ENCODE measurements around the gene MED4.
"Not testable (repeated sequence)": the region's sequence is repeated elsewhere in the genome, so short reads cannot be mapped to it uniquely, and the experiment has no call there.

MED4 gene

GRCh38 chr13:48094404-48094780 lies 512 bp downstream of the MED4 start:
- no peak for DNase-seq (ENCODE audit: low read depth, low spot score)

GRCh38 chr13:48093588-48093987 lies 1.3 kb downstream of the MED4 start:
- no peak for DNase-seq (ENCODE audit: low read depth, low spot score)

- DNase-seq (ENCODE audit: low read depth, low spot score), result no peak
Observed at GRCh38 chr13:48086272-48086671, 8.6 kb downstream of the MED4 start.

- no peak for DNase-seq (ENCODE audit: low read depth, low spot score)
Observed at GRCh38 chr13:48081739-48082138, 13.2 kb downstream of the MED4 start.

GRCh38 chr13:48078251-48078656 lies 16.6 kb downstream of the MED4 start:
- no peak for DNase-seq (ENCODE audit: low read depth, low spot score)

GRCh38 chr13:48074006-48074405 lies 20.9 kb downstream of the MED4 start:
- DNase-seq (ENCODE audit: low read depth, low spot score), result no peak

GRCh38 chr13:48072787-48073186 lies 22.1 kb downstream of the MED4 start:
- no peak for DNase-seq (ENCODE audit: low read depth, low spot score)

- DNase-seq (ENCODE audit: low read depth, low spot score), result no peak
Observed at GRCh38 chr13:48072304-48072703, 22.6 kb downstream of the MED4 start.

- no peak for DNase-seq (ENCODE audit: low read depth, low spot score)
Observed at GRCh38 chr13:48070942-48071341, 24.0 kb downstream of the MED4 start.

- no peak for DNase-seq (ENCODE audit: low read depth, low spot score)
Observed at GRCh38 chr13:48069573-48069972, 25.3 kb downstream of the MED4 start.

GRCh38 chr13:48068952-48069351 lies 26.0 kb downstream of the MED4 start:
- DNase-seq (ENCODE audit: low read depth, low spot score), result no peak

- no peak for DNase-seq (ENCODE audit: low read depth, low spot score)
Observed at GRCh38 chr13:48068036-48068435, 26.9 kb downstream of the MED4 start.

GRCh38 chr13:48066310-48066989 lies 28.5 kb downstream of the MED4 start:
- DNase-seq (ENCODE audit: low read depth, low spot score), result no peak

- not testable (repeated sequence) for DNase-seq (ENCODE audit: low read depth, low spot score)
Observed at GRCh38 chr13:48059951-48060350, 35.0 kb downstream of the MED4 start.

- not testable (repeated sequence) for DNase-seq (ENCODE audit: low read depth, low spot score)
Observed at GRCh38 chr13:48058536-48058935, 36.4 kb downstream of the MED4 start.

GRCh38 chr13:48055712-48056111 lies 39.2 kb downstream of the MED4 start:
- no peak for DNase-seq (ENCODE audit: low read depth, low spot score)

- DNase-seq (ENCODE audit: low read depth, low spot score), result no peak
Observed at GRCh38 chr13:48054601-48055000, 40.3 kb downstream of the MED4 start.

GRCh38 chr13:48050550-48050949 lies 44.4 kb downstream of the MED4 start:
- DNase-seq (ENCODE audit: low read depth, low spot score), result no peak

- DNase-seq (ENCODE audit: low read depth, low spot score), result no peak
Observed at GRCh38 chr13:48043789-48044503, 51.0 kb downstream of the MED4 start.

- DNase-seq (ENCODE audit: low read depth, low spot score), result no peak
Observed at GRCh38 chr13:48042894-48043293, 52.0 kb downstream of the MED4 start.

- DNase-seq (ENCODE audit: low read depth, low spot score), result no peak
Observed at GRCh38 chr13:48040896-48041295, 54.0 kb downstream of the MED4 start.

GRCh38 chr13:48040049-48040448 lies 54.9 kb downstream of the MED4 start:
- DNase-seq (ENCODE audit: low read depth, low spot score), result no peak

- DNase-seq (ENCODE audit: low read depth, low spot score), result no peak
Observed at GRCh38 chr13:48038761-48039160, 56.1 kb downstream of the MED4 start.
